MM.1S (cell line): Measurements from ENCODE around the gene ZNF385A.

Source experiments
- EZH2 ChIP-seq: fragments of 300-600 bp; sonication (generic); optimal IDR thresholded peaks from 2 replicates; pipeline ENCODE3; 2017; ENCODE audit warnings: low read depth, mild to moderate bottlenecking, antibody characterized with exemption, low read length, mixed read lengths
- TF ChIP-seq, protein P1 (sequence below): fragments of 300-600 bp; sonication (generic); IDR thresholded peaks from 2 replicates; pipeline ENCODE4 v1.5.1; 2016; ENCODE audit warnings: antibody characterized with exemption, low read length, mixed read lengths

DNA sequence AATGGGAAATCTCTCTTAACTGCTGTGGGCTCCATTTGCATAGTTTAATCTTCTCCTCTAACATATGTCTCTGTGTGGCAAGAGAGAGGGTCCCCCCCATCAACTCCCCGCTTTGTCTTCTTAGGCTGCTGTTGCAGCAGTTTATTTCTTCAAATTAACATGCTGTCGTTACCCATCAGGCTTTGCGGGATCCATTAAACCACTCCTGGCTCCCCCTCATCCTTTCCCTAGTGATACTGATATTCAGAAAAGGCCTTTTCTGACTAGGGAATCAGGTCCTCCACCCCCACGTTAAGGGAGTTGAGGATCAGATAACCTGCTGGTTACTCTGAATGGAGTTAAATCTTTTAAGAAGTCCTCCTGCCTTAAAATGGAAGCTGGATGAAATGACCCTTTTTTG is 35.5 kb downstream of the ZNF385A start:
- TF ChIP-seq, protein P1, sequence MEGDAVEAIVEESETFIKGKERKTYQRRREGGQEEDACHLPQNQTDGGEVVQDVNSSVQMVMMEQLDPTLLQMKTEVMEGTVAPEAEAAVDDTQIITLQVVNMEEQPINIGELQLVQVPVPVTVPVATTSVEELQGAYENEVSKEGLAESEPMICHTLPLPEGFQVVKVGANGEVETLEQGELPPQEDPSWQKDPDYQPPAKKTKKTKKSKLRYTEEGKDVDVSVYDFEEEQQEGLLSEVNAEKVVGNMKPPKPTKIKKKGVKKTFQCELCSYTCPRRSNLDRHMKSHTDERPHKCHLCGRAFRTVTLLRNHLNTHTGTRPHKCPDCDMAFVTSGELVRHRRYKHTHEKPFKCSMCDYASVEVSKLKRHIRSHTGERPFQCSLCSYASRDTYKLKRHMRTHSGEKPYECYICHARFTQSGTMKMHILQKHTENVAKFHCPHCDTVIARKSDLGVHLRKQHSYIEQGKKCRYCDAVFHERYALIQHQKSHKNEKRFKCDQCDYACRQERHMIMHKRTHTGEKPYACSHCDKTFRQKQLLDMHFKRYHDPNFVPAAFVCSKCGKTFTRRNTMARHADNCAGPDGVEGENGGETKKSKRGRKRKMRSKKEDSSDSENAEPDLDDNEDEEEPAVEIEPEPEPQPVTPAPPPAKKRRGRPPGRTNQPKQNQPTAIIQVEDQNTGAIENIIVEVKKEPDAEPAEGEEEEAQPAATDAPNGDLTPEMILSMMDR = no peak
- no peak for TF ChIP-seq EZH2
